Spleen (tissue), 13 donors: ENCODE results near the gene ZNF362. TPM values are rescaled to one million over a fixed set of nuclear protein-coding genes. Genes with fewer than 3 reads are reported as not detected.

Experiments used
- DNase-seq: peaks from one replicate; pipeline ENCODE4 v3.0.0-alpha.2; 2020
- H3K27ac ChIP-seq, 8 donors: fragments of 200-600 bp; sonication (generic) in 7 of 8; 1 replicate in 4 of 8; 2 replicates in 4 of 8; pipeline versions ENCODE4 v1.5.0 to v1.8.0; 2016 to 2021; ENCODE audit warnings: inconsistent platforms in 4 of 8, mild to moderate bottlenecking in 4 of 8, moderate library complexity in 1 of 8
- H3K27me3 ChIP-seq, 7 donors: fragments of 200-600 bp; sonication (generic) in 6 of 7; replicated peaks in 1 of 7; 1 replicate in 4 of 7; 2 replicates in 3 of 7; pipeline versions ENCODE4 v1.5.0 to v1.8.0; 2016 to 2021; ENCODE audit warnings: inconsistent platforms in 3 of 7, mild to moderate bottlenecking in 1 of 7
- H3K36me3 ChIP-seq, 6 donors: fragments of 200-600 bp; sonication (generic) in 5 of 6; 1 replicate in 4 of 6; 2 replicates in 2 of 6; pipeline versions ENCODE4 v1.5.0 to v1.8.0; 2016 to 2021; ENCODE audit warnings: inconsistent platforms in 2 of 6
- H3K4me1 ChIP-seq, 6 donors: fragments of 200-600 bp; sonication (generic) in 5 of 6; 1 replicate in 3 of 6; 2 replicates in 3 of 6; pipeline versions ENCODE4 v1.5.0 to v1.8.0; 2016 to 2021; ENCODE audit warnings: inconsistent platforms in 3 of 6
- H3K4me3 ChIP-seq, 8 donors: fragments of 200-600 bp; sonication (generic) in 7 of 8; 1 replicate in 4 of 8; 2 replicates in 4 of 8; pipeline versions ENCODE4 v1.5.0 to v1.8.0; 2016 to 2021; ENCODE audit warnings: inconsistent platforms in 4 of 8, mild to moderate bottlenecking in 4 of 8, moderate library complexity in 2 of 8
- H3K9me3 ChIP-seq, 8 donors: fragments of 200-600 bp; sonication (generic) in 7 of 8; 1 replicate in 4 of 8; 2 replicates in 4 of 8; pipeline versions ENCODE4 v1.5.0 to v1.8.0; 2016 to 2021; ENCODE audit warnings: inconsistent platforms in 4 of 8
- CTCF ChIP-seq, 11 experiments: fragments of 200-600 bp in 7 of 11; fragments of 450-650 bp in 4 of 11; sonication (generic) in 4 of 11; IDR thresholded peaks in 8 of 11; conservative IDR thresholded peaks in 3 of 11; 1 replicate in 7 of 11; 2 replicates in 4 of 11; pipeline versions ENCODE4 v1.4.0 to v1.8.0; 2016 to 2021; ENCODE audit warnings: antibody characterized with exemption in 11 of 11, inconsistent platforms in 4 of 11, mild to moderate bottlenecking in 1 of 11
- POLR2A ChIP-seq, 3 donors: fragments of 450-650 bp; IDR thresholded peaks; one replicate each; pipeline ENCODE4 v1.5.1; 2017; ENCODE audit warnings: antibody characterized with exemption in 3 of 3, mild to moderate bottlenecking in 1 of 3
- POLR2AphosphoS5 ChIP-seq, 3 donors: sonication (generic); formaldehyde crosslinking; IDR thresholded peaks; one replicate each; pipeline ENCODE4 v1.5.1; 2017; ENCODE audit warnings: antibody characterized with exemption in 3 of 3
- WGBS, 5 donors: extraction: QIAGEN DNeasy Blood & Tissue Kit in 3 of 5; methylation state at CpG; one replicate each; pipeline versions ENCODE4 v1.1.5 to v1.1.7; 2013 to 2018; 5-methylcytosine and 5-hydroxymethylcytosine counted together
- intact Hi-C: fragments of 100-400 bp; cut with DNase I; formaldehyde crosslinking; loops from one replicate; pipeline ENCODE4 v1.15.0; 2023; ENCODE audit warnings: low total_unique reads
- long read RNA-seq, 2 donors: transcript quantifications; one replicate each; lab custom pipeline, GENCODE V29; 2026
- polyA plus RNA-seq, 3 donors: library from polyadenylated mRNA; stranded (reverse); fragments of 200-250 nt; gene quantifications; one replicate each; pipeline ENCODE4 v1.2.1, GENCODE V29; 2013
- total RNA-seq, 7 donors: library from RNA; depleted of rRNA in 3 of 7; stranded (reverse); fragments of >200 nt in 3 of 7; fragmentation: NEBNext Ultra II Directional in 4 of 7; extraction: Animal tissue kit (Norgen Biotek cat#: 25700) in 4 of 7; gene quantifications; one replicate each; pipeline versions ENCODE4 v1.1.0 to v1.2.1, GENCODE V29; 2016 to 2021
- donor health status: healthy with polysubstance abuse.
- donor health status: DM: no; HTN: no; CAD: no; lungs with moderate emphysema.
- donor health status: DM: no; HTN: no; CAD: no.
- donor health status: Bipolar disorder and iron deficiency.
- donor health status: healthy.
- donor health status: DM: no; HTN: no; CAD: no.
- donor health status: DM: yes; HTN: yes; CAD: no.

Gene ZNF362
- total RNA-seq (10 to 100 TPM; 19.9 to 47.0 (median 26.3) TPM), polyA plus RNA-seq (10 to 100 TPM in 2 of 3 donors, 1 to 10 TPM in 1; 8.7 to 14.8 (median 11.7) TPM)
- long read RNA-seq, donor 1, partial matches to known transcripts = 0 of 1 reads
- long read RNA-seq, donor 1, other reads (novel, unspliced or antisense) = 0 of 1 reads
- long read RNA-seq, donor 2, partial matches to known transcripts = 25 of 28 reads
- long read RNA-seq, donor 2, other reads (novel, unspliced or antisense) = 0 of 28 reads

GRCh38 chr1:33256471-33257206 is at the start of gene ZNF362:
Gene ZNF362 (plus strand): TSS chr1:33256492. CDS start chr1:33270575, 14,083 bp downstream.
- 0 to 2% (median 0%) methylated on average over 29 to 88 of the region's 88 CpGs for WGBS, 5 donors
- Histone ChIP-seq H3K27me3 (no peaks in the 10 kb centered on the region), H3K4me1 (peaks cover 17 to 58% (median 45%) of the 10 kb centered on the region in 6 donors), H3K27ac (peak within 1 kb of the TSS; percentile 81 to 94 (median 90)), H3K4me3 (peak within 1 kb of the TSS; percentile 67 to 91 (median 76)), H3K36me3 (no peaks in the 10 kb centered on the region), H3K9me3 (no peaks in the 10 kb centered on the region)
- TF ChIP-seq POLR2AphosphoS5 (IDR thresholded peaks at IDR 0.05) (peak in 2 of 3 donors; percentile 43 to 61), CTCF (IDR thresholded peaks at IDR 0.05 in 8 of 11, conservative IDR thresholded peaks at IDR 0.05 in 3 of 11) (no peak)
- peak; percentile 93 for DNase-seq
- intact Hi-C loops = no loop called here

- intact Hi-C loops = no loop called here
- WGBS, 5 donors = 70 to 96% (median 87%) methylated on average over 3 of the region's 3 CpGs
Measured at GRCh38 chr1:33211972-33212371, 44.3 kb upstream of the ZNF362 start.

GRCh38 chr1:33219886-33220661 is 36.2 kb upstream of the ZNF362 start:
- Histone ChIP-seq H3K36me3 (no peaks in the 10 kb centered on the region), H3K27ac (no peak overlapping the region), H3K4me1 (peaks cover 0 to 20% (median 9%) of the 10 kb centered on the region in 6 donors), H3K27me3 (peaks cover 0 to 4% (median 0%) of the 10 kb centered on the region in 7 donors), H3K4me3 (no peak overlapping the region), H3K9me3 (peaks cover 0 to 27% (median 24%) of the 10 kb centered on the region in 8 donors)
- TF ChIP-seq CTCF (IDR thresholded peaks at IDR 0.05 in 8 of 11, conservative IDR thresholded peaks at IDR 0.05 in 3 of 11) (no peak), POLR2A (IDR thresholded peaks at IDR 0.05) (no peak), POLR2AphosphoS5 (IDR thresholded peaks at IDR 0.05) (no peak)
- 82 to 89% (median 87%) methylated on average over 6 to 7 of the region's 7 CpGs for WGBS, 5 donors
- DNase-seq = no peak
- intact Hi-C loops = no loop called here

More at GRCh38 chr1:33211972-33212371, 44.3 kb upstream of the ZNF362 start:
- Histone ChIP-seq H3K27ac (no peak overlapping the region), H3K9me3 (no peaks in the 10 kb centered on the region), H3K4me3 (no peak overlapping the region), H3K27me3 (peaks cover 0 to 16% (median 0%) of the 10 kb centered on the region in 7 donors), H3K4me1 (no peaks in the 10 kb centered on the region), H3K36me3 (no peaks in the 10 kb centered on the region)
- no peak for DNase-seq
- TF ChIP-seq POLR2A (IDR thresholded peaks at IDR 0.05) = no peak
- TF ChIP-seq CTCF (IDR thresholded peaks at IDR 0.05 in 8 of 11, conservative IDR thresholded peaks at IDR 0.05 in 3 of 11) = no peak
- TF ChIP-seq POLR2AphosphoS5 (IDR thresholded peaks at IDR 0.05) = no peak
